ENCODE results near the gene IER5L.
"Not testable (repeated sequence)": the region's sequence is repeated elsewhere in the genome, so short reads cannot be mapped to it uniquely, and the experiment has no call there.

Gene IER5L

GRCh38 chr9:129202613-129203555 is 24.8 kb upstream of the IER5L start:
- peak; percentile 78 for DNase-seq (ENCODE audit: low read depth, low spot score)

GRCh38 chr9:129201866-129202265 is 23.8 kb upstream of the IER5L start:
- no peak for DNase-seq (ENCODE audit: low read depth, low spot score)

GRCh38 chr9:129201289-129201688 is 23.2 kb upstream of the IER5L start:
- DNase-seq (ENCODE audit: low read depth, low spot score): no peak

GRCh38 chr9:129200255-129200654 is 22.2 kb upstream of the IER5L start:
- DNase-seq (ENCODE audit: low read depth, low spot score): no peak

- no peak for DNase-seq (ENCODE audit: low read depth, low spot score)
These were observed 21.0 kb upstream of the IER5L start for GRCh38 chr9:129199044-129199435.

- DNase-seq (ENCODE audit: low read depth, low spot score): no peak
These were observed 20.4 kb upstream of the IER5L start for GRCh38 chr9:129198319-129199043.

GRCh38 chr9:129197978-129198318 is 19.9 kb upstream of the IER5L start:
- DNase-seq (ENCODE audit: low read depth, low spot score): no peak

GRCh38 chr9:129197045-129197444 is 19.0 kb upstream of the IER5L start:
- not testable (repeated sequence) for DNase-seq (ENCODE audit: low read depth, low spot score)

GRCh38 chr9:129195606-129196005 is 17.5 kb upstream of the IER5L start:
- DNase-seq (ENCODE audit: low read depth, low spot score): no peak

- no peak for DNase-seq (ENCODE audit: low read depth, low spot score)
These were observed 16.2 kb upstream of the IER5L start for GRCh38 chr9:129194221-129194620.

GRCh38 chr9:129193655-129194054 is 15.6 kb upstream of the IER5L start:
- no peak for DNase-seq (ENCODE audit: low read depth, low spot score)

GRCh38 chr9:129191234-129191633 is 13.2 kb upstream of the IER5L start:
- no peak for DNase-seq (ENCODE audit: low read depth, low spot score)

GRCh38 chr9:129189971-129190370 is 11.9 kb upstream of the IER5L start:
- DNase-seq (ENCODE audit: low read depth, low spot score): not testable (repeated sequence)

- no peak for DNase-seq (ENCODE audit: low read depth, low spot score)
These were observed 9.0 kb upstream of the IER5L start for GRCh38 chr9:129187042-129187441.

GRCh38 chr9:129185991-129186390 is 7.9 kb upstream of the IER5L start:
- no peak for DNase-seq (ENCODE audit: low read depth, low spot score)

- no peak for DNase-seq (ENCODE audit: low read depth, low spot score)
These were observed 7.3 kb upstream of the IER5L start for GRCh38 chr9:129185402-129185801.

GRCh38 chr9:129184596-129185122 is 6.6 kb upstream of the IER5L start:
- no peak for DNase-seq (ENCODE audit: low read depth, low spot score)

GRCh38 chr9:129184219-129184524 is 6.1 kb upstream of the IER5L start:
- DNase-seq (ENCODE audit: low read depth, low spot score): no peak

GRCh38 chr9:129183495-129184218 is 5.6 kb upstream of the IER5L start:
- DNase-seq (ENCODE audit: low read depth, low spot score): no peak

GRCh38 chr9:129182625-129183494 is 4.8 kb upstream of the IER5L start:
- DNase-seq (ENCODE audit: low read depth, low spot score): no peak

- DNase-seq (ENCODE audit: low read depth, low spot score): no peak
These were observed 4.1 kb upstream of the IER5L start for GRCh38 chr9:129182122-129182521.
